Endodermal cell (in vitro differentiated cells): ENCODE measurements around the gene DAPK2. TPM values are rescaled to one million over a fixed set of nuclear protein-coding genes. Genes with fewer than 3 reads are reported as not detected.

ENCODE experiments used
- DNase-seq: peaks from one replicate; pipeline ENCODE4 v3.0.0-alpha.2; 2017
- H3K27ac ChIP-seq: 2 replicates; pipeline ENCODE4 v1.5.1; 2013; ENCODE audit warnings: mild to moderate bottlenecking, low read depth, low read length, moderate library complexity
- H3K27me3 ChIP-seq: 2 replicates; pipeline ENCODE4 v1.6.1; 2013; ENCODE audit warnings: mild to moderate bottlenecking, low read length, moderate library complexity; ENCODE audit not compliant: insufficient read depth, control insufficient read depth, poor library complexity, severe bottlenecking
- H3K36me3 ChIP-seq: 2 replicates; pipeline ENCODE4 v1.7.0; 2013; ENCODE audit warnings: mild to moderate bottlenecking, low read length, moderate library complexity; ENCODE audit not compliant: control insufficient read depth, insufficient read depth
- H3K4me1 ChIP-seq: one replicate; pipeline ENCODE4 v1.7.0; 2013; ENCODE audit warnings: low read length; ENCODE audit not compliant: control insufficient read depth, insufficient read depth
- H3K4me3 ChIP-seq: 2 replicates; pipeline ENCODE4 v1.5.1; 2013; ENCODE audit warnings: mild to moderate bottlenecking, low read length, moderate library complexity
- H3K9ac ChIP-seq: 2 replicates; pipeline ENCODE4 v1.6.1; 2013; ENCODE audit warnings: mild to moderate bottlenecking, low read length, moderate library complexity; ENCODE audit not compliant: poor library complexity, severe bottlenecking; ENCODE audit errors: extremely low read depth
- H3K9me3 ChIP-seq: 2 replicates; pipeline ENCODE4 v1.6.1; 2013; ENCODE audit warnings: mild to moderate bottlenecking, low read length, moderate library complexity; ENCODE audit not compliant: control insufficient read depth
- H3K27ac Mint-ChIP-seq: 2 replicates; pipeline ENCODE4 v1.8.0; 2020; ENCODE audit warnings: mixed read lengths
- H3K27me3 Mint-ChIP-seq: 2 replicates; pipeline ENCODE4 v1.8.0; 2021; ENCODE audit warnings: mild to moderate bottlenecking, mixed read lengths; ENCODE audit not compliant: insufficient read depth
- H3K36me3 Mint-ChIP-seq: 2 replicates; pipeline ENCODE4 v1.8.0; 2020; ENCODE audit warnings: low read depth, mixed read lengths
- H3K4me1 Mint-ChIP-seq: 2 replicates; pipeline ENCODE4 v1.8.0; 2020; ENCODE audit warnings: mixed read lengths
- H3K4me3 Mint-ChIP-seq: 2 replicates; pipeline ENCODE4 v1.8.0; 2020; ENCODE audit warnings: mild to moderate bottlenecking, moderate library complexity, mixed read lengths
- H3K9me3 Mint-ChIP-seq: 2 replicates; pipeline ENCODE4 v1.8.0; 2020; ENCODE audit warnings: mild to moderate bottlenecking, mixed read lengths
- CTCF ChIP-seq: fragments of 200-600 bp; sonication (generic); conservative IDR thresholded peaks from 2 replicates; pipeline ENCODE4 v1.5.0; 2021; ENCODE audit warnings: antibody characterized with exemption, mild to moderate bottlenecking
- WGBS, 2 experiments: methylation state at CpG; one replicate each; pipeline versions ENCODE4 v1.1.5 to v1.1.7; 2013; ENCODE audit warnings: missing lambda C conversion rate in 2 of 2, mixed read lengths in 1 of 2; ENCODE audit not compliant: insufficient coverage in 1 of 2, insufficient read length in 1 of 2; 5-methylcytosine and 5-hydroxymethylcytosine counted together
- total RNA-seq, 2 donors: library from RNA; stranded (reverse); fragmentation: NEBNext Ultra II Directional in 1 of 2; extraction: Animal tissue kit (Norgen Biotek cat#: 25700) in 1 of 2; gene quantifications; 2 replicates in 1 of 2; 3 replicates in 1 of 2; pipeline ENCODE4 v1.2.1, GENCODE V29; 2021

DAPK2 gene
- total RNA-seq, 2 donors from 2014 or later = 2.4 to 2.6 TPM

- Mint-ChIP-seq H3K4me1 (no peaks in the 10 kb centered on the region), H3K36me3 (no peaks in the 10 kb centered on the region), H3K27ac (no peak overlapping the region), H3K4me3 (no peak overlapping the region), H3K27me3 (no peaks in the 10 kb centered on the region), H3K9me3 (no peaks in the 10 kb centered on the region)
- no peak overlapping the region for H3K4me3 ChIP-seq
- H3K9me3 ChIP-seq = no peaks in the 10 kb centered on the region
- no peaks in the 10 kb centered on the region for H3K36me3 ChIP-seq
- DNase-seq = no peak
- no peak overlapping the region for H3K9ac ChIP-seq
- 76 to 88% methylated on average over 4 of the region's 4 CpGs for WGBS, 2 experiments
- H3K27me3 ChIP-seq = no peaks in the 10 kb centered on the region
- no peak overlapping the region for H3K27ac ChIP-seq
- no peak for TF ChIP-seq CTCF
- no peaks in the 10 kb centered on the region for H3K4me1 ChIP-seq
These were observed 185.7 kb downstream of the DAPK2 start for GRCh38 chr15:63860555-63860954.

DNA sequence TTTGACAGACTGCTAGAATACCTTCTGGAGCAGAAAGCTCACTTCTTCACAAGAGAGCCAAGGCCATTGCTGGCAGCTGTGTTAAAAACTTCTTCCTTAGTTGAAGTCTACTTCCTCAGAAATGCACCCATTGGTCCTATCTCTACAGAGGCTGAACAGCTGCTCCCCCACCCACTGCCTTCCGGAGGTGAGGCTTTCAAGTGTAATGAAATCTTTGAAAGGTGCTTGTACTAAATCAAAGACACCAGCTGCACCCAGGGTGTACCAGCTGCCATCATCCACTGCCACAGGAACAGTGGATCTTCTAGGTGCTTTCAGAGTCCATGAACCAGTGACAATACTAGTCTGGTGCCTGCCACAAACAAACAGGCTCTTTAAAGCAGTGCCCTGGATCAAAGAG, 186.1 kb downstream of the DAPK2 start:
- H3K36me3 ChIP-seq = no peaks in the 10 kb centered on the region
- Mint-ChIP-seq H3K36me3 (no peaks in the 10 kb centered on the region), H3K27me3 (no peaks in the 10 kb centered on the region), H3K4me1 (no peaks in the 10 kb centered on the region), H3K27ac (no peak overlapping the region), H3K4me3 (no peak overlapping the region), H3K9me3 (no peaks in the 10 kb centered on the region)
- H3K4me3 ChIP-seq = no peak overlapping the region
- no peak overlapping the region for H3K9ac ChIP-seq
- WGBS, 2 experiments = 80 to 100% methylated on average over 1 of the region's 1 CpG
- H3K27ac ChIP-seq = no peak overlapping the region
- TF ChIP-seq CTCF = no peak
- H3K4me1 ChIP-seq = no peaks in the 10 kb centered on the region
- DNase-seq = no peak
- H3K9me3 ChIP-seq = no peaks in the 10 kb centered on the region
- no peaks in the 10 kb centered on the region for H3K27me3 ChIP-seq

DNA sequence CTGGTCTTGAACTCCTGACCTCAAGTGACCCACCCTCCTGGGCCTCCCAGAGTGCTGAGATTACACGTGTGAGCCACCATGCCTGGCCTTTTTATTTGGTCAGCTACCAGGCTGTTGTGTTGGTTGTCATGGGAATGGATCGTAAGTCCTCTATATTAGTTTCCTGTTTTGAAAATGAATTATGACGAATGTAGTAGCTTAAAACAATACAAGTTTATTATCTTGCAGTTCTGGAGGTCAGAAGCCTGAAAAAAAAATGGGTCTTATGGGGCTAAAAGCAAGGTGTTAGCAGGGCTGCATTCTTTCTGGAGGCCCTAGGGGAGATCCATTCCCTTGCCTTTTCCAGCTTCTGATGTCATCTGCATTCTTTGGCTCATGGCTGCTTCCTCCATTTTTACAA, 187.4 kb downstream of the DAPK2 start:
- no peaks in the 10 kb centered on the region for H3K27me3 Mint-ChIP-seq
- H3K4me3 Mint-ChIP-seq = no peak overlapping the region
- H3K36me3 Mint-ChIP-seq = no peaks in the 10 kb centered on the region
- Histone ChIP-seq H3K4me3 (no peak overlapping the region), H3K9me3 (no peaks in the 10 kb centered on the region), H3K36me3 (no peaks in the 10 kb centered on the region), H3K4me1 (no peaks in the 10 kb centered on the region), H3K27ac (no peak overlapping the region), H3K9ac (no peak overlapping the region), H3K27me3 (no peaks in the 10 kb centered on the region)
- no peak overlapping the region for H3K27ac Mint-ChIP-seq
- TF ChIP-seq CTCF = no peak
- no peaks in the 10 kb centered on the region for H3K9me3 Mint-ChIP-seq
- 84% methylated on average over 2 to 3 of the region's 3 CpGs for WGBS, 2 experiments
- no peaks in the 10 kb centered on the region for H3K4me1 Mint-ChIP-seq
- DNase-seq = no peak
